ENCODE measurements around the gene RNF130.
"Not testable (repeated sequence)": the region's sequence is repeated elsewhere in the genome, so short reads cannot be mapped to it uniquely, and the experiment has no call there.

The RNF130 gene

GRCh38 chr5:179967489-179967888 lies 104.1 kb downstream of the RNF130 start:
- peak; percentile 18 for DNase-seq

- DNase-seq: no peak
These were observed 107.5 kb downstream of the RNF130 start for GRCh38 chr5:179964015-179964414.

- DNase-seq: no peak
These were observed 108.2 kb downstream of the RNF130 start for GRCh38 chr5:179963375-179963774.

- DNase-seq: no peak
These were observed 111.2 kb downstream of the RNF130 start for GRCh38 chr5:179960204-179960831.

GRCh38 chr5:179959641-179960040 lies 111.9 kb downstream of the RNF130 start:
- DNase-seq: no peak

GRCh38 chr5:179959118-179959517 lies 112.4 kb downstream of the RNF130 start:
- not testable (repeated sequence) for DNase-seq

GRCh38 chr5:179955630-179956029 lies 115.9 kb downstream of the RNF130 start:
- DNase-seq: no peak

GRCh38 chr5:179955062-179955461 lies 116.5 kb downstream of the RNF130 start:
- no peak for DNase-seq

- no peak for DNase-seq
These were observed 117.1 kb downstream of the RNF130 start for GRCh38 chr5:179954434-179954833.

- no peak for DNase-seq
These were observed 117.6 kb downstream of the RNF130 start for GRCh38 chr5:179953987-179954386.

GRCh38 chr5:179936976-179937681 lies 134.4 kb downstream of the RNF130 start:
- no peak for DNase-seq

GRCh38 chr5:179930788-179931473 lies 140.6 kb downstream of the RNF130 start:
- no peak for DNase-seq

- DNase-seq: no peak
These were observed 143.7 kb downstream of the RNF130 start for GRCh38 chr5:179927824-179928223.

GRCh38 chr5:179926657-179927056 lies 144.9 kb downstream of the RNF130 start:
- no peak for DNase-seq

GRCh38 chr5:179923436-179923835 lies 148.1 kb downstream of the RNF130 start:
- DNase-seq: no peak

GRCh38 chr5:179920175-179920574 lies 151.4 kb downstream of the RNF130 start:
- no peak for DNase-seq

GRCh38 chr5:179919487-179920060 lies 152.0 kb downstream of the RNF130 start:
- DNase-seq: no peak

GRCh38 chr5:179918742-179919486 lies 152.6 kb downstream of the RNF130 start:
- DNase-seq: no peak

GRCh38 chr5:179916523-179916922 lies 155.0 kb downstream of the RNF130 start:
- DNase-seq: no peak

GRCh38 chr5:179915406-179915935 lies 156.1 kb downstream of the RNF130 start:
- no peak for DNase-seq

GRCh38 chr5:179914032-179914755 lies 157.4 kb downstream of the RNF130 start:
- no peak for DNase-seq

- no peak for DNase-seq
These were observed 158.1 kb downstream of the RNF130 start for GRCh38 chr5:179913461-179913860.

Data from NCI-H510A treated with DMSO at 0.1 percent for 48 hours (cell line).